H1 (cell line): Measurements from ENCODE around the gene RBFOX1. TPM values are rescaled to one million over a fixed set of nuclear protein-coding genes. Genes with fewer than 3 reads are reported as not detected.

ENCODE experiments used
- CTCF ChIA-PET: fragments of 300-600 bp; sonication (Branson Sonifier 250); formaldehyde crosslinking; loops from one replicate; lab custom pipeline; 2021; ENCODE audit not compliant: partially characterized antibody; lab: Charles Lee
- POLR2A ChIA-PET: fragments of 300-600 bp; sonication (Branson Sonifier 250); formaldehyde crosslinking; loops from one replicate; lab custom pipeline; 2021; ENCODE audit warnings: inconsistent platforms; ENCODE audit not compliant: partially characterized antibody; lab: Charles Lee
- DNase-seq, 2 experiments: peaks; one replicate each; pipeline versions ENCODE4 v3.0.0 to v3.0.0-alpha.2; 2010 to 2022; ENCODE audit warnings: low spot score in 2 of 2, low read depth in 1 of 2, mixed read lengths in 1 of 2
- FAIRE-seq: peaks from 2 replicates; lab custom pipeline; 2011; peaks lifted over from hg19 to GRCh38; lab: Jason Lieb, UNC
- H2AFZ ChIP-seq: 2 replicates; pipeline ENCODE4 v1.8.1; 2012; ENCODE audit warnings: low read length, inconsistent platforms
- H2AK5ac ChIP-seq: 2 replicates; pipeline ENCODE4 v1.6.1; 2013; ENCODE audit warnings: low read depth, low read length
- H2BK120ac ChIP-seq: replicated peaks from 2 replicates; pipeline ENCODE3; 2013; ENCODE audit warnings: low read depth, low read length, inconsistent platforms
- H2BK12ac ChIP-seq: 2 replicates; pipeline ENCODE4 v1.6.1; 2013; ENCODE audit warnings: low read depth, low read length
- H2BK15ac ChIP-seq: 2 replicates; pipeline ENCODE4 v1.6.1; 2013; ENCODE audit warnings: low read length
- H2BK20ac ChIP-seq: 2 replicates; pipeline ENCODE4 v1.6.1; 2013; ENCODE audit warnings: low read length
- H2BK5ac ChIP-seq: 2 replicates; pipeline ENCODE4 v1.6.1; 2013; ENCODE audit warnings: low read depth, low read length
- H3K14ac ChIP-seq: 2 replicates; pipeline ENCODE4 v1.6.1; 2013; ENCODE audit warnings: inconsistent platforms; ENCODE audit not compliant: insufficient read length
- H3K18ac ChIP-seq: 2 replicates; pipeline ENCODE4 v1.6.1; 2013; ENCODE audit warnings: low read length; ENCODE audit errors: extremely low read depth
- H3K23ac ChIP-seq: 2 replicates; pipeline ENCODE4 v1.6.1; 2013; ENCODE audit warnings: inconsistent platforms; ENCODE audit not compliant: insufficient read length
- H3K23me2 ChIP-seq: 2 replicates; pipeline ENCODE4 v1.6.1; 2013; ENCODE audit warnings: low read depth, low read length
- H3K27ac ChIP-seq: 2 replicates; pipeline ENCODE4 v1.6.1; 2011; ENCODE audit warnings: low read depth, low read length, inconsistent platforms
- H3K27me3 ChIP-seq, 4 experiments: replicated peaks in 1 of 4; 1 replicate in 1 of 4; 2 replicates in 3 of 4; pipeline versions ENCODE4 v1.6.1 to v1.8.1; 2011 to 2013; ENCODE audit warnings: low read length in 3 of 4, mild to moderate bottlenecking in 3 of 4, inconsistent platforms in 2 of 4, mixed read lengths in 2 of 4, moderate library complexity in 1 of 4; ENCODE audit not compliant: control insufficient read depth in 3 of 4, insufficient read depth in 3 of 4; ENCODE audit errors: extremely low read depth in 1 of 4
- H3K36me3 ChIP-seq, 4 experiments: 2 replicates each; pipeline versions ENCODE4 v1.6.1 to v1.8.1; 2011 to 2013; ENCODE audit warnings: mild to moderate bottlenecking in 4 of 4, low read length in 3 of 4, moderate library complexity in 2 of 4, control low read depth in 1 of 4, inconsistent platforms in 1 of 4; ENCODE audit not compliant: insufficient read depth in 4 of 4, control insufficient read depth in 2 of 4
- H3K4ac ChIP-seq: replicated peaks from 2 replicates; pipeline ENCODE3; 2013; ENCODE audit warnings: low read length, low read depth, mixed read lengths, inconsistent platforms; ENCODE audit not compliant: insufficient read length
- H3K4me1 ChIP-seq, 4 experiments: replicated peaks in 1 of 4; 1 replicate in 1 of 4; 2 replicates in 3 of 4; pipeline versions ENCODE4 v1.6.1 to v1.8.1; 2011 to 2013; ENCODE audit warnings: low read length in 3 of 4, inconsistent platforms in 2 of 4, mixed read lengths in 1 of 4; ENCODE audit not compliant: insufficient read depth in 4 of 4, control insufficient read depth in 3 of 4
- H3K4me2 ChIP-seq, 2 experiments: 2 replicates each; pipeline versions ENCODE4 v1.6.1 to v1.8.1; 2011 to 2013; ENCODE audit warnings: low read depth in 2 of 2, low read length in 2 of 2, control low read depth in 1 of 2, inconsistent platforms in 1 of 2, mild to moderate bottlenecking in 1 of 2; ENCODE audit not compliant: insufficient read depth in 1 of 2
- H3K4me3 ChIP-seq, 4 experiments: fragments of 200-600, 300-600 bp in 1 of 4; sonication (generic), shearing (Covaris generic), sonication (Bioruptor Twin) in 1 of 4; 2 replicates each; pipeline versions ENCODE4 v1.5.1 to v1.8.1; 2011 to 2016; ENCODE audit warnings: low read length in 4 of 4, low read depth in 3 of 4, control low read depth in 2 of 4, inconsistent platforms in 2 of 4, mild to moderate bottlenecking in 2 of 4, mixed read lengths in 1 of 4, moderate library complexity in 1 of 4; ENCODE audit not compliant: insufficient read depth in 2 of 4; ENCODE audit errors: extremely low read depth in 1 of 4
- H3K56ac ChIP-seq: replicated peaks from 2 replicates; pipeline ENCODE3; 2013; ENCODE audit warnings: low read depth, mild to moderate bottlenecking, mixed read lengths, low read length, inconsistent platforms; ENCODE audit not compliant: insufficient read length
- H3K79me1 ChIP-seq: 2 replicates; pipeline ENCODE4 v1.6.1; 2013; ENCODE audit warnings: low read depth, low read length, control low read depth
- H3K79me2 ChIP-seq, 2 experiments: 2 replicates each; pipeline versions ENCODE4 v1.6.1 to v1.8.1; 2012 to 2013; ENCODE audit warnings: low read length in 2 of 2, mild to moderate bottlenecking in 2 of 2, inconsistent platforms in 1 of 2; ENCODE audit not compliant: insufficient read depth in 2 of 2, control insufficient read depth in 1 of 2
- H3K9ac ChIP-seq, 4 experiments: replicated peaks in 1 of 4; 1 replicate in 1 of 4; 2 replicates in 3 of 4; pipeline versions ENCODE4 v1.6.1 to v1.8.1; 2011 to 2013; ENCODE audit warnings: low read depth in 3 of 4, low read length in 3 of 4, control low read depth in 2 of 4, mild to moderate bottlenecking in 2 of 4, moderate library complexity in 2 of 4, inconsistent platforms in 1 of 4; ENCODE audit errors: extremely low read depth in 1 of 4
- H3K9me3 ChIP-seq, 2 experiments: 2 replicates each; pipeline versions ENCODE4 v1.6.1 to v1.8.1; 2012 to 2013; ENCODE audit warnings: mild to moderate bottlenecking in 2 of 2, moderate library complexity in 2 of 2, control low read depth in 1 of 2, inconsistent platforms in 1 of 2, low read depth in 1 of 2, low read length in 1 of 2, mixed read lengths in 1 of 2; ENCODE audit not compliant: insufficient read depth in 2 of 2
- H4K20me1 ChIP-seq, 2 experiments: replicated peaks in 1 of 2; 2 replicates each; pipeline versions ENCODE3 to v1.8.1; 2011 to 2013; ENCODE audit warnings: inconsistent platforms in 2 of 2, low read length in 2 of 2, mild to moderate bottlenecking in 1 of 2; ENCODE audit not compliant: insufficient read depth in 2 of 2, control insufficient read depth in 1 of 2
- H4K5ac ChIP-seq: 2 replicates; pipeline ENCODE4 v1.6.1; 2013; ENCODE audit warnings: low read length, low read depth, mixed read lengths, inconsistent platforms; ENCODE audit not compliant: insufficient read length
- H4K8ac ChIP-seq: 2 replicates; pipeline ENCODE4 v1.8.0; 2013; ENCODE audit warnings: mild to moderate bottlenecking, moderate library complexity, low read length, inconsistent platforms; ENCODE audit not compliant: insufficient read depth; ENCODE audit errors: extremely low read depth
- H4K91ac ChIP-seq: replicated peaks from 2 replicates; pipeline ENCODE3; 2013; ENCODE audit warnings: low read length, mixed read lengths, inconsistent platforms; ENCODE audit not compliant: insufficient read length
- BACH1 ChIP-seq: IDR thresholded peaks from 2 replicates; pipeline ENCODE4 v1.6.1; 2012; ENCODE audit warnings: low read length, improper control_type of control experiment
- CBX5 ChIP-seq: fragments of 300-800, 300-1000 bp; sonication (generic); IDR thresholded peaks from 2 replicates; pipeline ENCODE4 v1.7.1; 2016; ENCODE audit warnings: antibody characterized with exemption, low read length, low read depth
- EZH2 ChIP-seq: fragments of 200-600 bp; sonication (generic); IDR thresholded peaks from 2 replicates; pipeline ENCODE4 v1.7.1; 2012; ENCODE audit warnings: low read depth, mild to moderate bottlenecking, moderate library complexity, low read length, inconsistent platforms; ENCODE audit not compliant: severe bottlenecking
- SRF ChIP-seq: IDR thresholded peaks from 2 replicates; pipeline ENCODE4 v1.6.1; 2011; ENCODE audit warnings: mild to moderate bottlenecking, low read depth, low read length, moderate library complexity
- TAF7 ChIP-seq: optimal IDR thresholded peaks from 2 replicates; pipeline ENCODE3; 2011; ENCODE audit warnings: low read depth, mild to moderate bottlenecking, inconsistent platforms, low read length, moderate library complexity, borderline replicate concordance
- WGBS, 2 experiments: shearing (Covaris generic) in 1 of 2; methylation state at CpG; one replicate each; pipeline versions ENCODE4 v1.1.6 to v1.1.7; 2013 to 2015; ENCODE audit warnings: low lambda C conversion rate in 2 of 2, mixed read lengths in 2 of 2, inconsistent platforms in 1 of 2, low coverage in 1 of 2, missing lambda C conversion rate in 1 of 2; ENCODE audit not compliant: insufficient replicate concordance in 2 of 2, insufficient coverage in 1 of 2, insufficient read length in 1 of 2; ENCODE audit errors: extremely low coverage in 1 of 2, missing lambda C conversion rate in 1 of 2; 5-methylcytosine and 5-hydroxymethylcytosine counted together
- polyA plus RNA-seq, 7 experiments: library from polyadenylated mRNA; depleted of rRNA in 3 of 7; stranded (reverse) in 5 of 7; unstranded in 2 of 7; fragments of >200 nt in 5 of 7; fragments of 200-250 nt in 2 of 7; gene quantifications; 1 replicate in 5 of 7; 2 replicates in 1 of 7; 4 replicates in 1 of 7; pipeline versions ENCODE4 v1.2.1 to v1.2.3, GENCODE V29; 2011 to 2013; ENCODE audit warnings: missing spikeins in 2 of 7, mixed read lengths in 2 of 7
- total RNA-seq: library from RNA; stranded (reverse); fragmentation: NEBNext Ultra II Directional; extraction: Animal tissue kit (Norgen Biotek cat#: 25700); gene quantifications from 2 replicates; pipeline ENCODE4 v1.2.1, GENCODE V29; 2021

RBFOX1 gene
- total and polyA plus RNA-seq, 2 of the 8 experiments (the other 6 are each of a cell fraction or from before 2014, with no cell fraction given), result 1.7 to 2.8 TPM

DNA sequence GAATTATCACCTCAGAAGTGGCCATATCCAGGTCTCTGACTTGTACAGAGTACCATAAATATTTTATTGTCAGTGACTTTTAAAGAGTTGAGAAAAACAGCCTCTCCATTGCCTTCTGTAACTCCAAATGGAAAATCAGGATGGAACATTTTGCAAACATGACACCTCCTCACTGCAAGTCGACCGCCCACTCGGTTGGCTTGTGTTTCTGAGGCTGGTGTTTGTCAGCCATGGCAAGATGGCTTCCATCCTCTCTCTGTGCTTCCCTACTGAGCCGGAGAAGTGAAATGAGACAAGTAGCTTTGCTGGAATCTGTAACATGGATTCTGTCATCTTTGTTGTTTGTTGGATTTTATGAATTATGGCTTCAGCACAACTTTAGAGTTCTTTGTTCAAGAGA, 172.8 kb downstream of the RBFOX1 start:
- H2BK20ac ChIP-seq, result no peak overlapping the region
- no peak overlapping the region for H3K4me2 ChIP-seq
- no peak overlapping the region for H2BK15ac ChIP-seq
- no peak overlapping the region for H3K9ac ChIP-seq
- H2BK12ac ChIP-seq, result no peak overlapping the region
- DNase-seq (no peak), FAIRE-seq (no peak)
- no peak overlapping the region for H3K23ac ChIP-seq
- H3K56ac ChIP-seq, result no peak overlapping the region
- no peak overlapping the region for H3K4me3 ChIP-seq
- H3K4me1 ChIP-seq, result peaks cover under 1 to 8% (median 4%) of the 10 kb centered on the region in 4 experiments; a peak in 6 of 7 replicates
- H2BK5ac ChIP-seq, result no peak overlapping the region
- H4K91ac ChIP-seq, result no peak overlapping the region
- H2AFZ ChIP-seq, result no peak overlapping the region
- CTCF ChIA-PET, result no interaction called here
- POLR2A ChIA-PET, result no interaction called here
- H3K14ac ChIP-seq, result no peak overlapping the region
- 92% methylated on average over 4 of the region's 4 CpGs; no CpG with 5 or more reads in 1 of the 2 experiments for WGBS, 2 experiments
- TF ChIP-seq CBX5, result no peak
- TF ChIP-seq SRF, result no peak
- no peak for TF ChIP-seq EZH2
- no peak for TF ChIP-seq BACH1
- no peak for TF ChIP-seq TAF7
- no peaks in the 10 kb centered on the region for H3K79me2 ChIP-seq
- H4K20me1 ChIP-seq, result no peaks in the 10 kb centered on the region
- no peak overlapping the region for H2AK5ac ChIP-seq
- no peaks in the 10 kb centered on the region for H3K27me3 ChIP-seq
- H3K23me2 ChIP-seq, result no peaks in the 10 kb centered on the region
- H2BK120ac ChIP-seq, result no peak overlapping the region
- no peaks in the 10 kb centered on the region for H3K36me3 ChIP-seq
- no peak overlapping the region for H3K4ac ChIP-seq
- no peak overlapping the region for H3K27ac ChIP-seq
- no peak overlapping the region for H4K5ac ChIP-seq
- H3K79me1 ChIP-seq, result no peaks in the 10 kb centered on the region
- H3K9me3 ChIP-seq, result no peaks in the 10 kb centered on the region
- H4K8ac ChIP-seq, result no peak overlapping the region
- no peak overlapping the region for H3K18ac ChIP-seq
